ENCODE data around the gene TBC1D30.
A peak's percentile ranks its signal among the peaks of the same experiment; 100 is the strongest.
"Not testable (repeated sequence)": the region's sequence is repeated elsewhere in the genome, so short reads cannot be mapped to it uniquely, and the experiment has no call there.

TBC1D30 gene

DNA sequence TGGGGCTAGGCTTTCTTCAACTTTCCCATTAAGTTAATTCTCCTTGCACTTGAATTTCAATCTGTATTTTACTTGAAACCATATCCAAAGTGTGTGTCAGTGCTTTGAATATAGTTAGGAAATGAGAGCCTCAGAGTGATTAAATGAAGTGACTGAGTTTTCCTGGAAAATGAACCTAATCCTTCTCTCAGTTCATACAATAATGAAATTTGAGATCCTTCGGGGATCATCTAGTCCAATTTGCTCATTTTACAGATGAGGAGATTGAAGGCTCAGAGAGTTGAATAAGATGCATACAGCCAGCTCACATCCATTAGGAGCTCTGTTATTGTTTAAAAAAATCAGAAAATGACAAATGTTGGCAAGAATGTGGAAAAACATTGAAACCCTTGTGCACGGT is 18.3 kb upstream of the TBC1D30 start:
- no peak for DNase-seq (ENCODE audit: low spot score)

DNA sequence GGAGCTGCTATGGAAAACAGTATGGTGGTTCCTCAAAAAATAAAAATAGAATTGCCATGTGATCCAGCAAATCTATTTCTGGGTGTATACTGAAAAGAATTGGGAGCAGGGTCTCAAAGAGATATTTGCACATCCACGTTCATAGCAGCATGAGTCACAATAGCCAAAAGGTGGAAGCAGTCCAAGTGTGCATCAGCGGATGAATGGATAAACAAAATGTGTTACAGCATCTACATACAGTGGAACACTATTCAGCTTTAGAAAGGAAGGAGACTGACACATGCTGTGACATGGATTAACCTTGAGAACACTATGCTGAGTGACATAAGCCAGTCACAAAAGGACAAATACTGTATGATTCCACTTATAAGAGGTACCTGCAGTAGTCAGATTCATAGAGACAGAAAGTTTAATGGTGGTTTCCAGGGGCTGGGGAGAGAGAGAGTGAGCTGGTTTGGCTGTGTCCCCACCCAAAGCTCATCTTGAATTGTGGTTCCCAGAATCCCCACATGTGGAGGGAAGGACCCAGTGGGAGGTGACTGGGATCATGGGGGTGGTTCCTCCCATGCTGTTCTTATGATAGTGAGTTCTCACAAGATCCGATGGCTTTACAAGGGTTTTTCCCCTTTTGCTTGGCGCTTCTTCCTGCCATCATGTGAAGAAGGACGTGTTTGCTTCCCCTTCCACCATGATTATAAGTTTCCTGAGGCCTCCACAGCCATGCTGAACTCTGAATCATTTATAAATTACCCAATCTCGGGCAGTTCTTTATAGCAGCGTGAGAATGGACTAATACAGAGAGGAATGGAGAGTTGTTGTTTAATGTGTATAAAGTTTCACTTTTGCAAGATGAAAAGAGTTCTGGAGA is 17.6 kb upstream of the TBC1D30 start:
- no peak for DNase-seq (ENCODE audit: low spot score)

DNA sequence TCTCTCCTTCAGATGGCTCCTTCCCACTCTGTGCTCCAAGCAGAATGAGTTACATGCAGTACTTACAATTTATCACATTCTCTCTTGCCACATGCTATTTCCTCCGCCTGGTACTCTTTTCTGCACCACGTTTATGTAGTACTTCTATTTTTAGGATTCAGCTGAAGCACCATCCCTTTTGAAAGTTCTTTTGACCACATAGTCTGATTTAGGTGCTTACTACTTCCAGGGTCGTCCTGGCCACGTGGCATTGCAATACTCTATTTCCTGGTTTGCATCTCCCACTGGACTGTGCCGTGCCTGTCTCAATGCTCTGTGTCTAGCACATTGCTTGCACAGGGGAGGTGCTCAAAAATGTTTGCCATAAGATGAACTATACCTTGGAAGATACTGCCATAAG is 16.3 kb upstream of the TBC1D30 start:
- DNase-seq (ENCODE audit: low spot score): no peak

DNA sequence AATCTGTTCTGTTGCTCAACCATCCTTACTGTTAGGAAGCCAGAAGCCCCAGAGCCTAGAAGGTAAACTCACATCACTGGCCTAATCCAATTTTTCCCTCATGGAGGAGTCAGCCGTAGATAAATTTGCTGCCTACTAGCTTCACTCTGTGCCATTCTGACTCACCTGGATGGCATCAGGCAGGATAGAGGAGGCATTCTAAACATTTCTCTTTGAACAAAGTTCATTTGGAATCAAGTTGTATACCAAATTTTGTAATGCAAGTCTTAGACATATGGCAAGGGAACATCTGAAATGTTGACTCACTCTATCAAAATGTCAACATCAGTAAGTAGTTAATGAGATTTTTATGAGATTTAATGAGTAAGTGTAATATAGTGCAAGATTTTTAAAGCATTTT is 13.6 kb upstream of the TBC1D30 start:
- no peak for DNase-seq (ENCODE audit: low spot score)

DNA sequence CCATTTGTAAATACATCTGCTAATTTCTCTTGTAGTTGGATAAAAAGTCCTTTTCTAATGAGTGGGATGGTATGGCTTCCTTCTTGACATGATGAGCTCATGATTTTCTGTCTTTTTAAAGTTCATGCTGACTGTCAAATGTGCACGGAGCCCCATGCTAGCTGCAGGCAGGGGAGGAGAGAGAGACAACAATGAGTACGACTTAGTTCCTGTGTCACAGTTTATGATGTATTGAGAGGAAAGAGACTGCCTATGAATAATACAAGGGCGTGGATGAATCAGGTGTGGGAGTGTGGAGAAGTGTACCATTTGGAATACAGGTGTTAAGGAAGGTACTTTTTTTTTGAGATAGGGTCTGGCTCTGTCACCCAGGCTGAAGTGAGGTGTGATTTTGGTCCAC is 10.7 kb upstream of the TBC1D30 start:
- no peak for DNase-seq (ENCODE audit: low spot score)

DNA sequence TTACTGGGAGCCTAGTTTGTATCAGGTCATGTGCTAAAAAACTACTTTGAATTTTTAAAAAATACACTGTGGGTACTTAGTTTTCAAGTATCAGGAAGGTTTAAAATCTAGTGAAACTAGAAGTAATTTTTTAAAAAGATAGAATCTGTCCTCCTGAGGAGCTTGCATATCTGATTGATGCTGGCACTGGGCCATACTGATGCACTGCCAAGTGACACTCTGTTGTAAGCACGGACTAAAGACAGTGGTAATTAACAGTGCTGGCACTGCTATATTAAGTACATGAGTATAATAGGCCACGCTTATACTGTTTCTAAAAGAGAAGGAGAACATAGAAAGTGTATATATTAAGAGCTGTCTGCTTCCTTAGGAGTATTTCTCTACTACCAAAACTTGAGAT is 10.0 kb upstream of the TBC1D30 start:
- no peak for DNase-seq (ENCODE audit: low spot score)

DNA sequence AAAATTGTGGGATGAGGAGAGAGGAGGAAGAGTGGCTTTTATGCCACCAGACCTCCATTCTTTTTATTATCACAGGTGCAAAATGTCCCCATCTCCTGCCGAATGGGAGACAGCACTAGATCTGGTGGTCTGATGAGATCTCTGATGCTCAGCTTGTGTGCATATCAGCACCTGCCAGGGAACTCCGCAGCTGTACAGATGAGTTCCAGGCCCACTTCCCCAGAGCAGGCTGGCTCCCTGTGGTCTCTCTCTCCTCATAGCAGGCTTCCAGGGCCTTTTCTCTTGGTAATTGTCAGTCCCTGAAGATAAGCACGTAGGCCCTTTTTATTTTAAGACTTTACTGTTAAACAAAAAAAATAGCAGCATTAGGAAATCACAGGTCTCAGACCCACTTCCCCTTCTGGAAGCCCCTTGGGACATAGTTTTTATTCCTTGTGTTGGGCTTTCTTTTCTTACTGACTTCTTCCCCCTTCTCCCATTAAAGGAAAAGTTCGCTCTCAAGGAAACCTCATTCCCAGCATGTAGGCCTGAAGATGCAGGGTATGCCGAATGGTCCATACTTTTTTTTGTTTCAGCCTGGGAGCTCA is 4.5 kb upstream of the TBC1D30 start:
- DNase-seq (ENCODE audit: low spot score): no peak

DNA sequence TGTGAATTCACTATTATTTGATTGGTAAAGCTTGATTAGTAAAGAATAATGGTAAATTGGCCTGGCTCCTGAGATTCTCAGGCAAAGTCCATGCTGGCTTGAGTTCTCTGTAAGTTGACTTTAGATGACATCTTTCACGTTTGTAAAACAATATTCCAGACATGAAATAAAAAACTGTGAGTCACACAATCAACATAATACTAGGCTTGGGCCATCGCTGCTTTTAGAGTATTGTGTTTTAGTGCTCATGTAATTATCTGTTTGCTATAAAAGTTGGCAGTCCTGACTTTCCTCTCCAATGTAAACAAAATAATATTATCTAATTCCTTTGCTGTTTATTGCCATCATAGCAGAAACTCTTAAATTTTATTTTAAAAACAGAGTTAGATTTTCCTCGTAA is 3.9 kb upstream of the TBC1D30 start:
- no peak for DNase-seq (ENCODE audit: low spot score)

DNA sequence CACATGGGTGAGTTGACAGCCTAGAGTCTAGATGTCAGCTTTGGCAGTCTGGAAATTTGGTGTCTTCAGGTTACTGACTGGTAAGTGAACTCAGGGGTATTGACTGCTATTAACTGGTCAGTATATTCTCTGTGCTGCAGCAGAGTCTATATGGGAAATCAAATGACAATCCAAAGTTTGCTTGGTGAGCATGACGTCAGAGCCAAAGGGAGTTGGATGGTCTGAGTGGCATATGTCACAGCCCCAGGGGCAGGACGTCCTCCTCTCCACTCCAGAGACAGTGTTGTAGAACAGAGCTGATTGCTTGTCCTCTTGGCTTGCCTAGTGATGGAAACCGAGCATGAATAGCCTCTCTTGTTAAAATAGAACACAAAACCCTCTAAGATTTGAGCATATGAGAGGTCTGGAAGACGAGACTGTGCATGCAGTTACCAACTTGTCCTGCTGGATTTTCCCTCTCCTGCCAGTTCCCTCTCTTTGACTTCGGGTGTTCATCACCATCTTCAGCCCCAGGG is 3.3 kb upstream of the TBC1D30 start:
- DNase-seq (ENCODE audit: low spot score): no peak

DNA sequence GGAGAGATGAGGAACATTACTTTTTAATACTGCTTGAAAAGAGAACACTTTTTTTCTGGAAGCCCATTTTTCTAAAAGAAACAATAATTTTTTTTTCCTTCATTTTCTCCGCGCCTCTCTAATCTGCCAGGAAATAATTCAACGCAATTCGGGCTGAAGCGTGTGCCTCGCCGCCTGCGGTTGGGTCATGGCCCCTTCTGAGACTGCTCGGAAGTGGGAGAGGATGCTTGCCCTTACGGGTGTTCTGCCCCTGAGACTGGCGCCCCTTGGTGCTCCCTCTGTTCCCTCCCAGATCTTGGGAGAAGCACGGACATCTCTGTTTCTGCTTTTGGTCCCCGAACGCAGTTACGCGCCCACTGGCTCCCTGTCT is 332 bp upstream of the TBC1D30 start:
- no peak for DNase-seq (ENCODE audit: low spot score)

DNA sequence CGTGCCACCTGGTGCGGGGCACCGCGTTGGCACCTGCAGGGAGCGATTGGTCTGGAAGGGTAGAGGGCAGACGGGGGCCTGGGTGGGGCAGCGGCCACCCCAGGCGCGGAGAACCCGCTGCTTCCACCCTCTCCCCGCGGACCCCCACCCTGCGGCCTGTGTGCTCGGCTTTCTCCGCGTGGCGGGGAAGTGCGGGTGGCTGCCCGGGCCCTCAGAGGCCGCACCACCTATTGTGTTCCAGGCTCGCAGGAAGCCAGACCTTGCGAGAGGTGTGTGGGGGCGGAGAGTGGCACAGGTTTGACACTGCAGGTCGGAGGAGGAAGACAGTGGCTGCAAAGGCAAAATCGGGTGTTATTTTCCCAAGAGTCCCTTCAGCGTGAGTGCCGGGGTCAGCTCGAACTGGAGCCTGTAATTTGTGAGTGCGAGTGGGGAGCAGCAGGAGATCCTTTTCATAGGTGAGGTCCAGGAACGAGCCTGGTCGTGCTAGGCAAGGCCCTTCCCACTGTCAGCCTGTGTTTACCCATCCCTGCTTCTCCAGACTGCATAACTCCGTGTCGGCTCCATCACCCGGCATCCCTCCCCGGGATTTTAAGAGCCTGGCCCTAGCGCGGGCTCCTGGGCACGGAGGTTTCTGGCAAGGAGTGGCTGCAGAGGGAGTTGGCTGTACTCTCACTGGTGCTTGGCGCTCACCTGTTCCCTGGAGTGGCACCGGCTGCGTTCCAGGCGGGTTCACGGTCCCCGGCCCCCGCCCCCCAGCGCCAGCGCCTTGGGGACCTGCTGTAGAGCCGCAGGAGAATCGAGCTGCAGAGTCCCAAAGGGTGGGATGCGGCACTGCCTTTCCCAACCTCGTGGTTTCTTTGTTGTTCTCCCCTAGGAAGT is 935 bp downstream of the TBC1D30 start:
- DNase-seq (ENCODE audit: low spot score): no peak

DNA sequence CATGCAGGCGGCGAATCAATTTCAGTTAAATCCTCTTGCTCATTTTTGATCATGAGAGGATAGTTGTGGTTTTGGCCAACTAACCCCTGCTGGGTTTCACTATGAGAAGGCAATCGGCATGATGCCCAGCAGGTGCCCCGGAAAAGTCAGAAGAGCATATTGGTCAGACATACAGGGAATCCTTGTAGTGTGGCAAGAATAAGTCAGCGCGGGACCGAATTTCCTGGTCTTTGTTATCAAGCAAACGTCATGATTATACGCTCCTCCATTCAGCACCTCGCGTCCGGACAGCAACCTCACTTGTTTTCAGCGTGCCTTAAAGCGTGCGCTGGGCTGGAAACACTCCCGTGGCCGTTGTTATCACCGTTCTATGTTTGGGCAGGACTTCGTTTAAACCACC is 1.8 kb downstream of the TBC1D30 start:
- peak; percentile 3 for DNase-seq (ENCODE audit: low spot score)

DNA sequence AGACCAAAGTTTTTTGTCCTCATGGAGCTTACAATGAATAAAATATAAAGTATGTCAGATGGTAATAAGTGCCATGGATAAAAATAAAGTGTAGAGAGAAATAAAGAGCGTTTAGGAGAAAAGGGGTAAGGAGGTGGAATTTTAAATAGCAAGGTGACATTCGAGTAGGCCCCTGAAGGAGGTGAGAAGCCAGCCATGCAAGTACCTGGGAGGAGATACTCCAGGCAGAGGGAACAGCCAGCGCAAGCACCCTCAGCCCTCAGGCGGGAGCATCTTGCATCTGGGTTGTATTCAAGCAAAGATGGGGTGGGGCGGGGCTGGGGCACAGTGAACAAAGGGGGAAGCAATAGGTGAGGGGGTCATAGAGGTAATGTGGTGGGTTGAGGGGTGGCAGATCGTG is 4.3 kb downstream of the TBC1D30 start:
- no peak for DNase-seq (ENCODE audit: low spot score)

DNA sequence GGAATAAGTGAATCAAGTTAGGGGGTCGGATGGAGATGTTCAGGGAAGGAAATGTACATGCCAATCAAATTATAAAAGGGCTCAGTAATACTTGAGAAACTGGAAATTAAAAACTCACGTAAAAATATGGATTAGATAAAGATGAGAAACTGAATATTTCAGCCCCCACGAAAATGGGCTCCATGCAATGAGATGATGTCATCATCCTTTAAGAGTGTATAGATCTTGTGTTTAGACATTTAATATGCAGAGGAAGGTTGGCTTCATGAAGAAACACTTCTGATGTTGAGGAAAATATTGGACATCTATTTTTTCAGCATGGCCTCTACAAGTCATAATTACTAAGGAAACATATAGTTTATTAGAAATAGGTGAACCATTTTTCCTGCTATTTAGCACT is 9.5 kb downstream of the TBC1D30 start:
- DNase-seq (ENCODE audit: low spot score): no peak

DNA sequence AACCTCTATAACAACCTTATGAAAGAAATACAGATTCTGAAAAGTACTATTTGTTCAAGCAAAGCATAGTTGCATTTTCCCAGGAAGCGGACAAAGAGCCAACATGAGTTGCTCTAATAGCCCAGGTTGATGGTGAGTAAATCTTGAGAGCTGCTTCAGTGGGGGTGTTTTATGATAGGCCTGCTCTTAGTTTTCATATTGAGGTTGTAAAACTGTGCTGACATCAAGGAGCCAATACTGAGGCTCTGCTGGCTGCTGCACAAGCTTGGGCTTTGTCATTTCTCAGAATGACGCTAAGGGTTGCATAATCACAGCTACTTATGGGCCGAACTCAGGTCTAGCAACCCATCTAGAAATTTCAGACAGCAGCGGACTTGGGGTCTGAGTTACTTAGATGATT is 11.5 kb downstream of the TBC1D30 start:
- DNase-seq (ENCODE audit: low spot score): no peak

DNA sequence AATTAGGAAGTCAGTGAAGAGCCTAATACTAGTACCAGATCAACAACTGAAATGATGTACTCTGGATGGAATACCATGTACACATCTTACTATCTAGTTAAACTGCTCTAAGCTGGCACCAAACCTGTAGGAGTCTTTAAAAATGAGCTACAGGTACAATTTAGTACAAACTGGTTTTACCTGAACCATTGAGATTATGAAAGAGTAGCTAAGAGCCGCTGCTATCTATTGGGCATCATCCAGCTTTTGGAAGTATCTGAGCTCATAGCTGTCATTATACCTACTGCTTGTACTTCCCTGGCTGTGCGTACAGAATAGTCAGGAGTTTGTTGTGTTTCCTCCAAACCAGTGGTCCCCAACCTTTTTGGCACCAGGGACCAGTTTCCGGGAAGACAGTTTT is 12.4 kb downstream of the TBC1D30 start:
- no peak for DNase-seq (ENCODE audit: low spot score)

DNA sequence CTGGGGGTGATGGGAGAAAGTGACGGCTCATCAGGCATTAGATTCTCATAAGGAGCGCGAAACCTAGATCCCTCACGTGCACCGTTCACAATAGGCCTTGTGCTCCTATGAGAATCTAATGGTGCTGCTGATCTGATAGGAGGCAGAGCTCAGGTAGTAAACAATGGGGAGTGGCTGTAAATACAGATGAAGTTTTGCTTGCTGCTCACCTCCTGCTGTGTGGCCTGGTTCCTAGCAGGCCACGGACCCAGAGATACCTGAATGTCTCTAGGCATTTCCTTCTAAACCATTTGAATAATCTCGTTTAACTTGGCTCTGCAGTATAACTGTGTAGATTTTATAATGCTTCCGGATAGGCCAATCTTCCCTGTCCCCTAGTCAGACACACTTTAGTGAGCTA is 13.0 kb downstream of the TBC1D30 start:
- DNase-seq (ENCODE audit: low spot score): no peak

DNA sequence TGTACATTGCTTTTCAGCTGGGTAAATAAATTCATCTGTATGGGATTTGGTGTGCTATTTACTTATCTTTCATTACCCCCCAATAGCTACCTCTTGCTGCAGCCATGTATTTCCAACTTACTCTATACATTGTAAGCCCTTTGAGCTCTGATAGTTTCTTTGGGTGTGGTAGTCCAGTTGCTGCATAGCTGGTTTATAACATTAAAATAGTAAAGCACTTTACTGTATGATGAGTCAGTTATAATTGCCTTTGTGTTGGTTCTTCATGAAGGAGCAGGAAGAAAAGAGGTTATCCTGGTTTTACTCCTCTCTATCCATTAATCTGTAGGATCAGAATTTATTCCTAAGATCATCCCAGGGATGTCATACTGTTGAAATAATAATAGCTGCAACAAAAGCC is 15.7 kb downstream of the TBC1D30 start:
- DNase-seq (ENCODE audit: low spot score): no peak

DNA sequence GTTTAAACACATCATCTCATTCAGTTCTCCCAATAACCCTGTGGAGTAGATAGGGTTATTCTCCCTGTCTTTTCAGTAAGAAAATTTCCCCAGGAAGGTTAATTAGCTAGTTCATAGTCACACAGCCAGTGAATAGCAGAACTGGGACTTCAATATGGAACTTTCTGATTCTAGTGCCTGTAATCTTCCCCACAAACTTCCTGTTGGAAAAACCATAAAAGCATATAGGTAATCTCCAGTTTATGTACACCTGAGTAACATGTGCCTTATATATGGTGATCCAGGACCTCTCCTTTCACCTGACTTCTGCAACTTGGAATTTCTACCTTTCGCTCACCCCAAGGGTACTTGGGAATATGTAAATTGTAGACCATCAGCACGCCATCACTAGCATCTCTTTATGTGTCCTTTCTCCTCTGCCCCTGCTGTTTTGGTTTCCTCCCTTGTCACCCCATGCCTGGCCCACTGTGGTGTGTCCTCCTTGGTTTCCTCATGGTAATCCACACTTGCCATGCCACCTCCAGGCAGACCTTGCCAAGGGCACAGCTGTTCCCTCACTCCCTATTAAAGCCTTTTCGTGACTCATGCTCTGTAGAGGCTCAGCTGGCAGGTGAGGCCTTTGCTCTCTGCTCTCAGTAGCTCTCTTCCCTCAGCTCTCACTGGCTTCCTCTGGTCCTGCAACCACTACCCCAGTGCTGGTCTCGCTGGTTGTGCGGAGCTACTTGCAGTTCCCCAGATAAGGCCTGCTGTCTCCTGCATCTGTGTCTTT is 16.7 kb downstream of the TBC1D30 start:
- DNase-seq (ENCODE audit: low spot score): no peak

DNA sequence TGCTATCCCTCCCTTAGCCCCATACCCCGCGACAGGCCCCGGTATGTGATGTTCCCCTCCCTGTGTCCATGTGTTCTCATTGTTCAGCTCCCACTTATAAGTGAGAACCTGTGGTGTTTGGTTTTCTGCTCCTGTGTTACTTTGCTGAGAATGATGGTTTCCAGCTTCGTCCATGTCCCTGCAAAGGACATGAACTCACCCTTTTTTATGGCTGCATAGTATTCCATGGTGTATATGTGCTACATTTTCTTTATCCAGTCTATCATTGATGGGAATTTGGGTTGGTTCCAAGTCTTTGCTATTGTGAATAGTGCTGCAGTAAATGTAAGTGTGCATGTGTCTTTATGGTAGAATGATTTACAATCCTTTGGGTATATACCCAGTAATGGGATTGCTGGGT is 24.0 kb downstream of the TBC1D30 start:
- not testable (repeated sequence) for DNase-seq (ENCODE audit: low spot score)

DNA sequence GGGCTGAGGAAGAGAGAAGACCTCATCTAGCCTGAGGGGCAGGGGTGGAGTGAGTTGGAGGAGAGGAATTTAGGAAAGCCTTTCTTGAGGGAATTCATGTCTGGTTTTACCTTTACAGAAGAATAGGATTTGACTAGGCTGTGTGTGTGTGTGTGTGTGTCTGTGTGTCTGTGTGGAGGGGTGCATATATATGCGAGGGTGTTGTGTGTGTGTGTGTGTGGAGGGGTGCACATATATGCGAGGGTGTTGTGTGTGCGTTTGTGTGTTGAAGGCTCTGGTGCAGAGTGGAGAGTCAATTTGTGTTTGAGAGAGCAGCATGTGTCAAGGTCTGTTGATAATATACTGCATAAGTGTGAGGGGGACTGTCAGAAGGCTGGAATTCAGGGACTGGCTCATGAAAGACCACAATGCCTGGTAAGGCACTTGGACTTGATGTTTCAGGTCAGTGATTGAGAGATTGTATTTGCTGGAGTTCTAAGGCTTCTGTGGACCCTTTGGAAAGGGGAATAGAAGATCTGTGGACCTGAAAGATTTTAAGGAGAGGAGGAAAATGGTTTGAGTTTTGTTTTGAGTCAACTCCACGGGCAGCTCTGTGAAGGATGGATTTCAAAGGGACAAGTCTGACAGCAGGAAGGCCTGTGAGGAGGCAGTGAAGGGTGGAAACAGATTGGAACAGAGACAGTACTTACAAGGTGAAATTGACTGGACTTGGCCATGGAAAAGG is 34.6 kb downstream of the TBC1D30 start:
- no peak for DNase-seq (ENCODE audit: low spot score)

All from CD4-positive, alpha-beta T cell treated with Interleukin-2 at 100 ng/mL for 4 hours (primary cell).